ENCODE measurements around the gene PTGIS.

PTGIS gene

DNA sequence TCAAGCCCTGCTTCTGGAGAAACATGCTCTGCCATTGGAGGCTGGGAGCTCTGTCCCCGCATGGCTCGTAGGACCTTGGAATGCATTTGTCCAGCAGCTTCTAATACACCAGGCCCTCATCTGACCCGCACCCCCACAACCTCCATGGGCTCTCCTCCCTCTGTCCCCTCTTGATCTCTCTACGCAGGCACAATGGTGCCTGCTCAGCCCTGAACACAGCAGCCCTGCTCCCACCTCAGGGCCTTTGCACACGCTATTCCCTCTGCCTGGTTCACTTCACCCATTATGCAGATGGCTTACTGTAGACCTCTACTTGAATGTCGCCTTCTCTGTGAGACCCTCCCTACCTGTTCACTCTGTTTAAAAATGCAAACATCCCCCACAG is 27.0 kb upstream of the PTGIS start:
- H3K27ac ChIP-seq (ENCODE audit: low read length) = peak overlapping the region; percentile 6
- no peak overlapping the region for H3K4me3 ChIP-seq (ENCODE audit: low read length in 2 of 2)
- H3K4me1 ChIP-seq (ENCODE audit: control insufficient read depth, insufficient read depth, low read length) = peaks cover 15% of the 10 kb centered on the region
- no peak overlapping the region for H3K9ac ChIP-seq (ENCODE audit: low read length in 2 of 2)
- no peaks in the 10 kb centered on the region for H3K9me3 ChIP-seq (ENCODE audit: control insufficient read depth in 2 of 2, low read length in 2 of 2)
- no peaks in the 10 kb centered on the region for H3K36me3 ChIP-seq (ENCODE audit: control insufficient read depth in 2 of 2, insufficient read depth in 2 of 2, low read length in 2 of 2)
- no peaks in the 10 kb centered on the region for H3K27me3 ChIP-seq (ENCODE audit: control insufficient read depth in 1 of 2, insufficient read depth in 2 of 2, low read length in 2 of 2)

GRCh38 chr20:49594143-49594930 is 26.4 kb upstream of the PTGIS start:
- Histone ChIP-seq H3K27me3 (ENCODE audit: control insufficient read depth in 1 of 2, insufficient read depth in 2 of 2, low read length in 2 of 2) (no peaks in the 10 kb centered on the region), H3K36me3 (ENCODE audit: control insufficient read depth in 2 of 2, insufficient read depth in 2 of 2, low read length in 2 of 2) (no peaks in the 10 kb centered on the region), H3K4me1 (ENCODE audit: control insufficient read depth, insufficient read depth, low read length) (peaks cover 16% of the 10 kb centered on the region)

DNA sequence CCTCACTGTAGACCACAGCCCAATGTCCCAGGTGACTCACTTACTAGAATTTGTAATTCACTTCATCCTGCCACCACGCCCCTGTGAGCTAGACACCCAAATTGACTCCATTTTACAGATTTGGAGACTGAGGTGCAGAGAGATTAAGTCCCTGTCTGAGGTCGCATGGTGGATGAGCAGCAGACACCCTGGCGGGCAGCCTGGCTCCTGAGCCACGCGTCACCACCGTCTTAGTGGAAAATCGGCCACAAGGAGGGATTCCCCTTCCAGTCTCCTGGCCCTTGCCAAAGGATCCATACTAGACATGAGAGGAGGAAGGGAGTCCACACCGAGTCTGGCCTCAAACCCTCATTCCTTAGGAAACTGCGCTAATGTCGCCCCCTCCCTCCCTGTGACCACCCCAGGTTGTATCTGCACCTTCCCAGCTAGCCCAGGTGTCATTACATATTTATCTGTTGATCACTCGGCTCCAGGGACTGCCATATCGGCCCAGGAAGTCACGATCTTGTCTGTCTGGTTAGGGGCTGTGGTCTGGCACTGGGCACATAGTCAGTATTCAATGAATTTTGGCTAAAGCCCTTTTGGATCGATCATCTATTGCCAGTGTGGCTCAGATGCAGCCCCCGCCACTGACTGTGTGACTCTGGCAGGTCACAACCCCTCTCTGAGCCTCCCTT is 25.7 kb upstream of the PTGIS start:
- H3K4me1 ChIP-seq (ENCODE audit: control insufficient read depth, insufficient read depth, low read length) = peaks cover 16% of the 10 kb centered on the region
- H3K4me3 ChIP-seq (ENCODE audit: low read length in 2 of 2) = no peak overlapping the region
- H3K9ac ChIP-seq (ENCODE audit: low read length in 2 of 2) = no peak overlapping the region
- H3K27me3 ChIP-seq (ENCODE audit: control insufficient read depth in 1 of 2, insufficient read depth in 2 of 2, low read length in 2 of 2) = no peaks in the 10 kb centered on the region
- H3K36me3 ChIP-seq (ENCODE audit: control insufficient read depth in 2 of 2, insufficient read depth in 2 of 2, low read length in 2 of 2) = no peaks in the 10 kb centered on the region
- H3K9me3 ChIP-seq (ENCODE audit: control insufficient read depth in 2 of 2, low read length in 2 of 2) = no peaks in the 10 kb centered on the region
- H3K27ac ChIP-seq (ENCODE audit: low read length) = peak overlapping the region; percentile 11

More at GRCh38 chr20:49594143-49594930, 26.4 kb upstream of the PTGIS start:
- no peak overlapping the region for H3K9ac ChIP-seq (ENCODE audit: low read length in 2 of 2)
- H3K9me3 ChIP-seq (ENCODE audit: control insufficient read depth in 2 of 2, low read length in 2 of 2) = no peaks in the 10 kb centered on the region
- H3K27ac ChIP-seq (ENCODE audit: low read length) = peak overlapping the region; percentile 11
- H3K4me3 ChIP-seq (ENCODE audit: low read length in 2 of 2) = no peak overlapping the region

DNA sequence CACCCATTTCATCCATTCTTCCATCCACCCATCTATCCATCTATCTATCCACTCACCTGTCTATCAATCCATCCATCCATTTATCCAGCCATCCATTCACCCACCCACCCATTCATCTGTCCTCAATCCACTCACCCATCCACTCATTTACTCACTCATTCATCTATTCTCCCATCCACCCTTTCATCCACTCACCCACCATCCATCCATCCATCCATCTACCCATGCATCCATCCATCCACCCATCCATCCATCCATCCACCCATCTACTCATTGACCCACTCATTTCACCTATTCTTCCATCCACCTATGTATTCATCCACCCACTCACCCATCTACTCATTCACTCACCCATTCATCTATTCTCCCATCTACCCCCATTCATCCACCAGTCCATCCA is 24.2 kb upstream of the PTGIS start:
- Histone ChIP-seq H3K27me3 (ENCODE audit: control insufficient read depth in 1 of 2, insufficient read depth in 2 of 2, low read length in 2 of 2) (peaks cover 2 to 9% of the 10 kb centered on the region in 2 donors), H3K9me3 (ENCODE audit: control insufficient read depth in 2 of 2, low read length in 2 of 2) (no peaks in the 10 kb centered on the region), H3K4me3 (ENCODE audit: low read length in 2 of 2) (no peak overlapping the region), H3K4me1 (ENCODE audit: control insufficient read depth, insufficient read depth, low read length) (peaks cover 20% of the 10 kb centered on the region), H3K9ac (ENCODE audit: low read length in 2 of 2) (no peak overlapping the region), H3K27ac (ENCODE audit: low read length) (no peak overlapping the region), H3K36me3 (ENCODE audit: control insufficient read depth in 2 of 2, insufficient read depth in 2 of 2, low read length in 2 of 2) (no peaks in the 10 kb centered on the region)

DNA sequence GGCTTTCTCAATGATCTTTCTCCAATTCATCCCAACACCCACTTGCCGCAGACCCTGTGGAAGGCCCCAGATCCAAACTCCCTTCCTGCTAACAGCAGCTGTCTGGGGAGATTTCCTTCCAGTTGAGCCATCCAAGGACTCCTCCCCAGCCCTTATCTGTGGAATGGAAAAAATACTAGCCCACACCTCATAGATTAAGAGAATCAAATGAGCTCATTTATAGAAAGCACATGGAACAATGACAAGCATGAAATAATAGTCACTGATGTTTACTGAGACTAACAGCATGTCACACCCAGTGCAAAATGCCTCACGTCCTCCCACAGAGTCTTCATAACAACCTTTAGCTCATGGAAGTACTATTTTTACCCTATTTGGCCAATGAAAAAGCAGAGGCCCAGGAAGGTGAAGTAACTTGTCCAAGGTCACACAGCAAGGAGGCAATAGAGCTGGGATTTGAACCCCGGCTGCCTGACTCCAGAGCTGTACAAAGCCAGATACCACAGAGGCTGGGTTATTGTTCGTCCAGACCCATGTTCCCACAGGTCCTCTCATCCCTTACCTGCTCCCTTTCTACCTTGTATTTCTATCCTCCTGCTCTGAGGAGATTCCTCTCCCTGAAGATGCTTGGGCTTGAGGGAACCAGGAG is 23.4 kb upstream of the PTGIS start:
- no peaks in the 10 kb centered on the region for H3K9me3 ChIP-seq (ENCODE audit: control insufficient read depth in 2 of 2, low read length in 2 of 2)
- H3K4me1 ChIP-seq (ENCODE audit: control insufficient read depth, insufficient read depth, low read length) = peaks cover 21% of the 10 kb centered on the region
- peaks cover 2 to 11% of the 10 kb centered on the region in 2 donors for H3K27me3 ChIP-seq (ENCODE audit: control insufficient read depth in 1 of 2, insufficient read depth in 2 of 2, low read length in 2 of 2)
- H3K36me3 ChIP-seq (ENCODE audit: control insufficient read depth in 2 of 2, insufficient read depth in 2 of 2, low read length in 2 of 2) = no peaks in the 10 kb centered on the region
- no peak overlapping the region for H3K9ac ChIP-seq (ENCODE audit: low read length in 2 of 2)
- H3K4me3 ChIP-seq (ENCODE audit: low read length in 2 of 2) = no peak overlapping the region
- peak overlapping the region; percentile 31 for H3K27ac ChIP-seq (ENCODE audit: low read length)

- peaks cover 20% of the 10 kb centered on the region for H3K4me1 ChIP-seq (ENCODE audit: control insufficient read depth, insufficient read depth, low read length)
- no peak overlapping the region for H3K9ac ChIP-seq (ENCODE audit: low read length in 2 of 2)
- no peaks in the 10 kb centered on the region for H3K9me3 ChIP-seq (ENCODE audit: control insufficient read depth in 2 of 2, low read length in 2 of 2)
- peaks cover 2 to 11% of the 10 kb centered on the region in 2 donors for H3K27me3 ChIP-seq (ENCODE audit: control insufficient read depth in 1 of 2, insufficient read depth in 2 of 2, low read length in 2 of 2)
- no peaks in the 10 kb centered on the region for H3K36me3 ChIP-seq (ENCODE audit: control insufficient read depth in 2 of 2, insufficient read depth in 2 of 2, low read length in 2 of 2)
- H3K4me3 ChIP-seq (ENCODE audit: low read length in 2 of 2) = no peak overlapping the region
- no peak overlapping the region for H3K27ac ChIP-seq (ENCODE audit: low read length)
Measured at GRCh38 chr20:49590163-49591017, 22.5 kb upstream of the PTGIS start.

- Histone ChIP-seq H3K9me3 (ENCODE audit: control insufficient read depth in 2 of 2, low read length in 2 of 2) (no peaks in the 10 kb centered on the region), H3K9ac (ENCODE audit: low read length in 2 of 2) (no peak overlapping the region), H3K27me3 (ENCODE audit: control insufficient read depth in 1 of 2, insufficient read depth in 2 of 2, low read length in 2 of 2) (peaks cover 2 to 11% of the 10 kb centered on the region in 2 donors), H3K4me3 (ENCODE audit: low read length in 2 of 2) (no peak overlapping the region), H3K27ac (ENCODE audit: low read length) (no peak overlapping the region), H3K4me1 (ENCODE audit: control insufficient read depth, insufficient read depth, low read length) (peaks cover 22% of the 10 kb centered on the region), H3K36me3 (ENCODE audit: control insufficient read depth in 2 of 2, insufficient read depth in 2 of 2, low read length in 2 of 2) (no peaks in the 10 kb centered on the region)
Measured at GRCh38 chr20:49589747-49590146, 21.8 kb upstream of the PTGIS start.

DNA sequence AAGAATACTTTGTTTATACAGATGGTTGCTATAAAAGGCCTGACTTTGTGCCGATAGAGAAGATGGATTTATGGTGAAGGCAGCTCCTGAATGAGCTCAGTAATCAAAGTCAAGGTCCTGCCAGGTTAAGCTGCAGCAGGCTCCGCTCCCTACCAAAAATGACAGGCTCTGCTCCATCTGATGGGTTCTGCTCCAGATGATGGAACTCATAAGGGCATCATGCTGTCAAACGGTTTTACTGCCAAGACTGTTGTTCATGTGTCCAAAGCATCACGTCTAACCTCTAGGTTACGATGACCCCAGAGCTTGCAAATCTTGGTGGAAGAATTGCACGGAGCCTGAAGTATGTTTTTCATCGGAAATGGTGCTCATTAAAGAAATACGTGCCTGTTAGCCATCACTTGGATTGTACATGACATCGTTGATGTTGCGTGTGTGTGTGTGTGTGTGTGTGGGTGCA is 19.2 kb upstream of the PTGIS start:
- H3K4me3 ChIP-seq (ENCODE audit: low read length in 2 of 2) = no peak overlapping the region
- no peaks in the 10 kb centered on the region for H3K36me3 ChIP-seq (ENCODE audit: control insufficient read depth in 2 of 2, insufficient read depth in 2 of 2, low read length in 2 of 2)
- peaks cover 2 to 11% of the 10 kb centered on the region in 2 donors for H3K27me3 ChIP-seq (ENCODE audit: control insufficient read depth in 1 of 2, insufficient read depth in 2 of 2, low read length in 2 of 2)
- no peak overlapping the region for H3K27ac ChIP-seq (ENCODE audit: low read length)
- peaks cover 29% of the 10 kb centered on the region for H3K4me1 ChIP-seq (ENCODE audit: control insufficient read depth, insufficient read depth, low read length)
- peaks cover 2 to 7% of the 10 kb centered on the region in 2 donors for H3K9me3 ChIP-seq (ENCODE audit: control insufficient read depth in 2 of 2, low read length in 2 of 2)
- no peak overlapping the region for H3K9ac ChIP-seq (ENCODE audit: low read length in 2 of 2)

GRCh38 chr20:49585585-49586245 is 17.8 kb upstream of the PTGIS start:
- Histone ChIP-seq H3K4me1 (ENCODE audit: control insufficient read depth, insufficient read depth, low read length) (peaks cover 33% of the 10 kb centered on the region), H3K27me3 (ENCODE audit: control insufficient read depth in 1 of 2, insufficient read depth in 2 of 2, low read length in 2 of 2) (peaks cover 2 to 11% of the 10 kb centered on the region in 2 donors)

More at GRCh38 chr20:49585585-49586245, 17.8 kb upstream of the PTGIS start:
- H3K9ac ChIP-seq (ENCODE audit: low read length in 2 of 2) = no peak overlapping the region
- H3K36me3 ChIP-seq (ENCODE audit: control insufficient read depth in 2 of 2, insufficient read depth in 2 of 2, low read length in 2 of 2) = no peaks in the 10 kb centered on the region
- no peak overlapping the region for H3K4me3 ChIP-seq (ENCODE audit: low read length in 2 of 2)
- peaks cover 4 to 11% of the 10 kb centered on the region in 2 donors for H3K9me3 ChIP-seq (ENCODE audit: control insufficient read depth in 2 of 2, low read length in 2 of 2)
- peak overlapping the region; percentile 41 for H3K27ac ChIP-seq (ENCODE audit: low read length)
